Fibroblast of mammary gland (primary cell): ENCODE measurements around the gene TRIM3.

Source experiments
- DNase-seq: peaks from one replicate; pipeline ENCODE4 v3.0.0-alpha.2; 2010; ENCODE audit warnings: low read depth
- H3K4me3 ChIP-seq: 2 replicates; pipeline ENCODE4 v1.5.1; 2011; ENCODE audit warnings: low read depth, mild to moderate bottlenecking, low read length, moderate library complexity; ENCODE audit not compliant: control insufficient read depth
- TF ChIP-seq, protein P1 (sequence below): conservative IDR thresholded peaks from 2 replicates; pipeline ENCODE4 v1.5.1; 2011; ENCODE audit warnings: low read depth, low read length, inconsistent platforms; ENCODE audit not compliant: control insufficient read depth, insufficient read depth

Gene TRIM3

DNA sequence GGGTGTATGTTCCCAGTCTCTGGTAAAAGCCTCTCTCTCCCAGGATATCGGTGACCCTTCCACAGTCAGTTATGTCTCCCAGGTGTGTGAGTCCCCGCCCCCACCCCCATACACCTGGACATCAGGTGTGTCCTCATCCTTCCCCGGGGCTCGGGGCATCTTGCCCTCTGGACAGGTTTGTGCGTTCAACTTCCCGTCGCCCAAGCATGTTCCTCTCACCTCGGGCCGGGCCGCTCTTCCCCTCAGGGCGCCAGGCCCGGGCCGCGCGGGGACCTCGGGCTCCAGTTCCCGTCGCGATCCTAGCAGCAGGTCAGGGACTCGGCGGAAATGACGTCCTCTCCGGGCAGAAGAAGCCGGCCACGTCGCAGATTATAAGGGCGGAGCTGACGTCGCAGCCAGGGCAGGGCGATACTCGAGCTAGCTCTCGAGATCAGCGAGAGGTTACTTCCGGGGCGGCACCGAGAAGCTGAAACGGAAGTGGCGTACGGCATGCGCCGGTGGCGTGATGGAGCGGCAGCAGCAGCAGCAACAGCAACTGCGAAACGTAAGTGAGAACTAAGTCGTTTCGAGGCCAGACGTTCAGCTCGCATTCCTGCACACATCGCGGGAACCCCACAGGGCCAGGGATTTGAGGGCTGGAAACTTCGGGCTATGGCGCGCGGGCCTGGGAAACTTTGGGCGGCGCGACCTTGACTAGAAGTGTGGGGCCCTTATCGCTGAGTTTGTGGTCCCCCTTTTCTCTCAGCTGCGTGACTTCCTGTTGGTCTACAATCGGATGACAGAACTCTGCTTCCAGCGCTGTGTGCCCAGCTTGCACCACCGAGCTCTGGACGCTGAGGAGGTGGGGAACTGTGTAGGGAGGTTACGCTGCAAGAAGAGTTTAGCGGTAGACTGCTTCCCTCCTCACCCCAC lies 7.5 kb upstream of the TRIM3 start, which contains the start of the genes ARFIP2 and TIMM10B:
ARFIP2 (minus strand) TSS at position 320 of the 912 bp plus-strand sequence. CDS start 910 bp downstream, outside the sequence.
TIMM10B (plus strand) TSS at position 490 of the 912 bp plus-strand sequence; CDS start at position 506, 16 bp downstream.
- peak within 1 kb of the TSS; percentile 98 for H3K4me3 ChIP-seq
- TF ChIP-seq, protein P1, sequence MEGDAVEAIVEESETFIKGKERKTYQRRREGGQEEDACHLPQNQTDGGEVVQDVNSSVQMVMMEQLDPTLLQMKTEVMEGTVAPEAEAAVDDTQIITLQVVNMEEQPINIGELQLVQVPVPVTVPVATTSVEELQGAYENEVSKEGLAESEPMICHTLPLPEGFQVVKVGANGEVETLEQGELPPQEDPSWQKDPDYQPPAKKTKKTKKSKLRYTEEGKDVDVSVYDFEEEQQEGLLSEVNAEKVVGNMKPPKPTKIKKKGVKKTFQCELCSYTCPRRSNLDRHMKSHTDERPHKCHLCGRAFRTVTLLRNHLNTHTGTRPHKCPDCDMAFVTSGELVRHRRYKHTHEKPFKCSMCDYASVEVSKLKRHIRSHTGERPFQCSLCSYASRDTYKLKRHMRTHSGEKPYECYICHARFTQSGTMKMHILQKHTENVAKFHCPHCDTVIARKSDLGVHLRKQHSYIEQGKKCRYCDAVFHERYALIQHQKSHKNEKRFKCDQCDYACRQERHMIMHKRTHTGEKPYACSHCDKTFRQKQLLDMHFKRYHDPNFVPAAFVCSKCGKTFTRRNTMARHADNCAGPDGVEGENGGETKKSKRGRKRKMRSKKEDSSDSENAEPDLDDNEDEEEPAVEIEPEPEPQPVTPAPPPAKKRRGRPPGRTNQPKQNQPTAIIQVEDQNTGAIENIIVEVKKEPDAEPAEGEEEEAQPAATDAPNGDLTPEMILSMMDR: no peak
- peak; percentile 97 for DNase-seq

DNA sequence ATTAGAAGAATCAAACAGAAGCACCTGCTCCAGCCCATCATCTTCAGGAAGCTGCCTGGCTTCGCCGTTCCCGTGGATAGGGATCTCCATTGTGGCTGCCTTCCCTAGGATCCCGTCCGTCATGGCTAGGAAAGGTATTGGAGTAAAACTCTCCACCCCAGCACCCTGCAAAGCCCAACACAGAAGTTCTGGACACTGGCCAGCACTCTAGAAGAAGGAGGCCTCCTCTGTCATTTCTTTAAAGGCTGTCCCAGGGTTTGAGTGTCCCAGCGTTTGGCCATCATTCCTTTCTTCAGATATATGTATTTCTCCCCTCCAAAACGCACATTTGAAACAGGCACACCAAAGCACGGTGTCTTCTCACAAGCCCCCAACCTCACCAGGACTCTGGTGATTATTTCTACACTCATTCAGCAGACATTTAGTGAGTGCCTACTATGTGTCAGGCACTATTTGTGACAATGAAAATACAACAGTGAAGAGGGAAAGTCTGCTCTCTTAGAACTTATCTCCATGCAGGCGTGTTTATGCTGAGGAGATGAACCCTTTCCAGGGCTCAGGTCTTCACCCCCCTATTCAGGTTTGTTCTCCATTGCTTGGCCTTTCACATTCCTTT lies 6.7 kb upstream of the TRIM3 start:
- TF ChIP-seq, protein P1: no peak
- H3K4me3 ChIP-seq: peak overlapping the region; percentile 98
- DNase-seq: no peak

DNA sequence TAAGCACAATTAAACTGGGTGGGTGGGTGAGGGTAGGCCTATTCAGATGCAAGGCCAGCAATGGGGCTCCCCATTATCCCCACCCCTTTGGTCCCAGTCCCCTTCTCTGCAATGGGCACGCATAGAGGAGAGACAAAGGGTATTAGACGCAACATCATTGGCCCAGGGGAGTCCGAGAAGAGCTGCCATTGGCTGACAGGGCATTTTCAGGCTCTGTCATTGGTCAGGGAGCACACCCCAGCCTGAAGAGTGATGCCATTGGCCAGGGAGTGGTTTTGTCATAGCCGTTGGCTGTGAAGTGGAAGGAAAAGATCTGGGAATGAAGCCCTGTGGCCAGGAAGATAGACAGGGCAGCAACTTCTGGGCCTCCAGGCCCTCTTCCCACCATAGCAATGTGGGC lies 2.8 kb upstream of the TRIM3 start:
- no peak for DNase-seq
- H3K4me3 ChIP-seq: no peak overlapping the region
- TF ChIP-seq, protein P1: no peak

DNA sequence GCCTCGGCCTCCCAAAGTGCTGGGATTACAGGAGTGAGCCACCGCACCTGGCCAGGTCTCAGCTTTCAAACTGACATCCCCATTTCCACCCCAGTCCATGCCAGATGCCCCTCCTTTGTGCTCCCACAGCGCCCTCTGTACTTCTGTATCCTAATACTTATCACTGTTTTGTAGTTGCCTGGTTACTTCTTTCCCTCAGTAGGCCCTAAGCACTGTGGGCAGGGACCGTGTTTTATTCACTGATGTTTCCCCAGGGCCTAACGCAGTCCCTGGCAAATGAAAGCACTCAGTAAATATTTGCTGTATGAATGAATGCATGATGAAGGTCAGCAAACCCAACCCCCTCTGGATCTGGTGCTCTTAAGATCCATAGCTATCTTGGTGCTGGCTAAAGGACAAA lies 2.2 kb upstream of the TRIM3 start:
- no peak overlapping the region for H3K4me3 ChIP-seq
- DNase-seq: peak; percentile 12
- TF ChIP-seq, protein P1: no peak

DNA sequence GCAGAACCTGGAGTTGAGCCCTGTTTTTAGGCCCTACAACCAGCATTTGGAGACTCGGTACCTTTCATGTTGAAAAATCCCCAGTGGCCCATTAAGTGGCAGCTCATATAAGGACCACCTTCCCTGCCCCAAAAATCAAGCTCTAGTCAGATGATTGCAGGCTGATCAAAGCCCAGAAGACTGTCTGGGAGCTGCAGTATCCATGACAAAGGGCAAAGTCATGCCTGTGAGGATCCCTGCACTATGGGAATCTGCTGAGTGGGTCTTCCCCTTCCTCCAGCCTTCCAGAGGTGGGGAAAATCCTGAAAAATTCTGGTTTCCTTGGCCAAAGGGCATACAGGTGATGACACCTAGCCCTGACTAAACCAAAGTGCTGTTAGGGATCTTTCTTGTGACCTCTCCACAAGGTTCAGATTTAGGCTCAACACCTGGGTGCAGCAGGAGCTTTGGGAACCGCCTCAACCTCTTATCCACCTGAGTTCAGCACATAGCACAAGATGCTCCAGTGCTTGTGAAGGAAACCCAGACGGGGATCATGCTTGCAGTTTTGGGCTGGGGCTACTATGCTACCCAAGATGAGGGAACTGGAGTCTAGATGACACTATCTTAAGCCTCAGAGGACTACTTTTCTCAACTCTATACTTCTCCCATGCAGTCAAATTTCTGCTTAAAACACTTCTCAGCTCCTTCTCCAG lies 1.2 kb upstream of the TRIM3 start:
- DNase-seq: no peak
- no peak overlapping the region for H3K4me3 ChIP-seq
- TF ChIP-seq, protein P1: no peak

DNA sequence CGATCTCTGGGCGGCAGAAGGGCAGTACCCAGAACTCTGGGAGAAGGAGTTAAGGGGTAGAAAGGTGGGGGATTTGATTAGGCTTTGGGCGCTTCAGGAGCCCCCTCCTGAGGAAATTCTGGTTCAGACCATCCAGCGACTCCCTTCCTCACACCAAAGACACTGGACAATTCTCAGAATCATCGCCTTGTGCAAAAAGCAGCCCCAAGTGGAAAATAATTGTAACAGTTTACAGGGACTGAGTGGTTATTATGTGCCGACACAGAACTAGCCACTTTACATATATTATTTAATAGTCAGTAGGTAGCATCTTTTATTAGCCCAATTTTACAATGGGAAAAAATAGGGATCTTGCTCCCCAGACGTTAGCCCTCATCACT lies 662 bp upstream of the TRIM3 start:
- no peak for DNase-seq
- H3K4me3 ChIP-seq: peak overlapping the region; percentile 65
- TF ChIP-seq, protein P1: no peak
